NCI-H1694 (cell line): ENCODE measurements around the gene LAMP1.
A peak's percentile ranks its signal among the peaks of the same experiment; 100 is the strongest.
"Not testable (repeated sequence)": the region's sequence is repeated elsewhere in the genome, so short reads cannot be mapped to it uniquely, and the experiment has no call there.

Source experiments
- DNase-seq: peaks from one replicate; lab custom pipeline; 2025; lab: John Stamatoyannopoulos, UW

The LAMP1 gene, protein sequence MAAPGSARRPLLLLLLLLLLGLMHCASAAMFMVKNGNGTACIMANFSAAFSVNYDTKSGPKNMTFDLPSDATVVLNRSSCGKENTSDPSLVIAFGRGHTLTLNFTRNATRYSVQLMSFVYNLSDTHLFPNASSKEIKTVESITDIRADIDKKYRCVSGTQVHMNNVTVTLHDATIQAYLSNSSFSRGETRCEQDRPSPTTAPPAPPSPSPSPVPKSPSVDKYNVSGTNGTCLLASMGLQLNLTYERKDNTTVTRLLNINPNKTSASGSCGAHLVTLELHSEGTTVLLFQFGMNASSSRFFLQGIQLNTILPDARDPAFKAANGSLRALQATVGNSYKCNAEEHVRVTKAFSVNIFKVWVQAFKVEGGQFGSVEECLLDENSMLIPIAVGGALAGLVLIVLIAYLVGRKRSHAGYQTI

DNA sequence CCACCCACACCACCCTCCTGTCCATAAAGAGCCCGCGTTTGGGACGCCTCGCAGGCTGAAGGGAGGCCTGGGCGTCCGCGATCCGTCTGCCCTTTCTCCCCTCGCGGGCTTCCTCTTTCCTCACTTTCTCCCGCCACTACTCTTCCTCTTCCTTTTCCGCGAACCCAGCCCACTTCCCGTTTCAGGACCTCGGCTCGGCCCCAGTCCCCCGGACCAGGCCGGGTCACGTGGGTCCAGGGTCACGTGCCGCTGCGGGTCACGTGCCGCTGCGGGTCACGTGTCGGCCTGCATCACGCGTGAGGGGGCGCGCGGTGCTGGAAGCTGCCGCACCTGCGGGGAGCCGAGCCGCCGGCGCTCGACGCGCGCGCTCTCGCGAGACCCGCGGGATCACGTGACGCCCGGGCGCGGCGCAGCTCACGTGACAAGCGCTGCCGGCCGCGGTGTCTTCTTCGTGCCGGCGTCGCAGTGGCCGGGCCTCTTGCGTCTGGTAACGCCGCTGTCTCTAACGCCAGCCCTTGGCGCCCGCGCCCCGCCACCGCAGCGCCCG is at the start of gene LAMP1:
LAMP1 (plus strand) TSS at position 417 of the 547 bp plus-strand sequence. CDS start 196 bp downstream, outside the sequence.
- DNase-seq = peak; percentile 89

DNA sequence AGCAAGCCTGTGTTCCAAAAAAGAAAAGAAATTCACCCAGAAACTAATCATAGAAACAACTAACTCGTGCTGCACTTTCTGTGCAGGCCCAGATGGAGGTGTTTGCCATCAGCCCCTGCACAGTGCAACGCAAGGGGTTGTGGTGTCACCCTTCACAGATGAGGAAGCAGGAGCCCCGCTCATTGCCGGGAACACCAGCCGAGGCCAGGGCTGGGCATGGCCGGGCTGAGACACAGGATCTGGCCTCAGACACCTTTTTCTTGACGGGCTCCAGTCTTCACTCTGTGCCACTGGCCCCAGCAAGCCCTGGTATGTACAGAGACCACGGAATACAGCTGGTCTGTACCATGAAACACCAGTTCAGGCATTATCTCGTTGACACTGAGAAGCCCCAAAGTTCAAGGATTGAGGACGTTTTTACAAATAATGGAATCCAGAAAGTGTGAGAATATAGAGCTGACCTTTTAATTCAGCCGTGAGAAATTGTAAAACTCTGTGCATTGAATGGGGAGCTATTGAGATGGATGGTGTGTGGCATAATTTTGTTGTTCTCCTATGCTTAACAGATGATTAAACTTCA is 44.4 kb upstream of the LAMP1 start:
- no peak for DNase-seq

DNA sequence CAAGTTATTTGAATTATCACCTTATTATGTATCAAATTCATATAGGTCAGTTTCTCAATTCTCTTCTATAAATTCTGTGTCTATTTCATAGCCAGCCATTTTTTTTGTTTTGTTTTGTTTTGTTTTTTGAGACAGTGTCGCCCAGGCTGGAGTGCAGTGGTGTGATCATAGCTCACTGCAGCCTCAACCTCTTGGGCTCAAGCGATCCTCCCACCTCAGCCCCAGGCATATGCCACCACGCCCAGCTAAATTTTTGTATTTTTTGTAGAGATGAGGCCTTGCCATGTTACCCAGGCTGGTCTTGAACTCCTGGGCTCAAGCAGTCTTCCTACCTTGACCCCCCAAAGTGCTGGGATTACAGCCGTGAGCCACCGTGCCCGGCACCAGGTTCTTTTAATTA is 39.1 kb upstream of the LAMP1 start:
- DNase-seq = not testable (repeated sequence)

DNA sequence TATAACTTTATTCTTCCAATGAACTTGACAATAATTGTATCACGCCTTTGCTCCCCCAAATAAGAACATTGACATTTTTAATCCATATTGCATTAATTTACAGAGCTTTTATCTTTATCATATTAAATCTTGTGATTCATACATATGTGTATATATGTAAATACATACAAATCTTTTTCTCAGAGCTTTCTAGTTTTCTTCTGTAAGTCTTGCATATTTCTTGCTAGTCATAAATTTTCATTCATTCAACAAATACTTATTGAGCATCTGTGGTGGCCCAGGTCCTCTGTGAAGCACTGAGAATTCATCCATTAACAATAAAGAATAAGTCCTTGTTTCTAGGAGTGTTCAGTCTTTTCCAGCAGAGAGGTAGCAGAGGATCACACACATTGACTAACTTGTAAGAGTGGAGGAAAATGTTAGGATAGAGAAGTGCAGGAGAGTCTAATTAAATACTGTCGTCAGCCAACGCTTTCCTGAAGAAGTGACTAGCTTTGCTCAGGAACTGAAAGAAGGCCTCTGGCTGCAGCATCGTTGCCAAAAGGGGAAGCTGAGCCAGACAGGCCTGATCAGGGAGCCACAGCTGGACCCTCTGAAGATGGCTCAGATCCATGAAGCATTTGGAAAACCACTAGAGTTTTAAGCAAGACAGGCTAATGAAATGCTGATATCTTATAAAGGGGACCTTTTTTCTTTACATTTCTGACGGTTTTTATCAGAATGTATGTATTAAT is 38.6 kb upstream of the LAMP1 start:
- DNase-seq = no peak

DNA sequence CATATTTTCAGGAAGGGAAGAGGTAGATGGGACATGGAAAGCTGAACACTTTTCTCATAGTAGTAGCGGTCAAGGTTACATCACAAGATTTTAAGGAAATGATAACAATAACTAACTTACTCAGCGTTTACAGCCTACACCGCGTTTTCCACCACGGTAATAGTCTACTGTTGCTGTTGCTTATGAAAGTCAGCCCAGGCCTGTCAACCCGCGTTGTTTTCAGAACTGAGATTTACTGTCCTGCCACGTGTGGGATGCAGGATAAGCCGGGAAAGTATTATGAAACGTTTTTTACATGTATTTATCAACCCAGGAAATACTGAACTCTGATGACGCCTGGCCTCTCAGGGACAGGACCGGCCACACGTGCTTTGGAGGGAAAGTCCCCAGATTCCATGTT is 36.0 kb upstream of the LAMP1 start:
- no peak for DNase-seq

DNA sequence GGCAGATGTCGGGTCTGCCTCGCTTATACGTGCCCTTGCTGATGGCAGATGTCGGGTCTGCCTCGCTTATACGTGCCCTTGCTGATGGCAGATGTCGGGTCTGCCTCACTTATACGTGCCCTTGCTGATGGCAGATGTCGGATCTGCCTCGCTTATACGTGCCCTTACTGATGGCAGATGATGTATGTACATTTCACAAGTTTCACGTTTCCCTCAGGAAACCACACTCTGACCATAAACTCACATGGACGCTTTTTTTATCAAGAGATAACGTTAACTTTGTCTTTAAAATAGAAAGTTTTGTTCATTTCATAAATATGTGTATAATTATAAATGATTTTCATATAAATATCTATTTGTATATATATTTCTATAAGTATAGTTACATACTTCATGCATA is 34.0 kb upstream of the LAMP1 start:
- not testable (repeated sequence) for DNase-seq

DNA sequence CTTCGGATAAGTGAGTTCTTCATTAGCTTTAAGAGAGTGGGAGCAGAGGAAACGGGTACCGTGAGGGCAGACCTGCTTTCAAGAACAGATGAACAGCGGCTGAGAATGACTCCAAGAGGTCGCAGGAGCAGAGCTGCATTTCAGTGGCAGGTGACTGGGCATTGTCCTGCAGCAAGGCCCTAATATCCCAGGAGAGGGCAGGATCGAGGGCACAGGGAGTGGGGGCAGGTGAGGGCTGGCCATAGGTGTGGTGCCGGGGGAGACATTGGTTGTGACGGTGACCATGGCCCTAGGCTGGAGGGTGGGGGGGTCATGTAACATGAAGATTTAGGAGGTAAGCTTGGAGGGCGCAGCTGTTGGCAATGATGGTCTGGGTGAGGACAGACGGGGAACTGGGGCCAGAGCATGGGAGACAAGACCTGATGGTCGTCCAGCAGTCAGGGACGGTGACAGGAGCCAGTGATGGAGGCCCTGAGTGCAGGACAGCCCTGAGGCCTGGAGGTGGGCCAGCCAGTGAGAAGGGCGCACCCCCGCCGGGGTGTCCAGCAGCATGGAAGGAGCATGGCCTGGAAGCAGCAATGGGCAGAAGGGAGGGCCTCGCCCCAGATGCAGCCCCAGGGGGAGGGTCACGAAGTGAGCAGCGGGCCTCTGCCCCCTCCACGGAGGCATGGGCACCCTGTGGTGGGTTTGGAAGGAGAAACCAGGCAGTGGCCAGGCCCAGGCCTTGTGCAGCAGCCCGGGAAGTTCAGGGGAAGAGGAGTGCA is 29.2 kb upstream of the LAMP1 start:
- no peak for DNase-seq

DNA sequence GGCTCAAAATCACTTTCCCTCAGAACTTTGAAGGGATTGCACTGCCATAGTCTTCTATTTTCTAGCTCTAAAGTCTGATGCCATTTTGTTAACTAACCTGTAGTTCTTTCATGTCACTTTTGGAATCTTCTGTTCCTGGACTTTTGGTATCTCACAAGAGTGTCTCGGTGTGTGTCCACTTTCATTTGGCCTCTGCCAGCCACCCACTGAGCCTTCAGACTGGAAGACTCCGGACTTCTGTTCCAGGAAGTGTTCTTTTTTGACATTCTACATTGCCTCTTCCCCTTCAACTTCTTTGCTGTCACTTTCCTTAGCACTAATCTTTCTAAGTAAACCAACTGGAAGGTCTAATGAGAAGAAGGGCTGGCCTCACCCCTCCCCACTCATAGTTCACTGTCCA is 25.0 kb upstream of the LAMP1 start:
- no peak for DNase-seq

DNA sequence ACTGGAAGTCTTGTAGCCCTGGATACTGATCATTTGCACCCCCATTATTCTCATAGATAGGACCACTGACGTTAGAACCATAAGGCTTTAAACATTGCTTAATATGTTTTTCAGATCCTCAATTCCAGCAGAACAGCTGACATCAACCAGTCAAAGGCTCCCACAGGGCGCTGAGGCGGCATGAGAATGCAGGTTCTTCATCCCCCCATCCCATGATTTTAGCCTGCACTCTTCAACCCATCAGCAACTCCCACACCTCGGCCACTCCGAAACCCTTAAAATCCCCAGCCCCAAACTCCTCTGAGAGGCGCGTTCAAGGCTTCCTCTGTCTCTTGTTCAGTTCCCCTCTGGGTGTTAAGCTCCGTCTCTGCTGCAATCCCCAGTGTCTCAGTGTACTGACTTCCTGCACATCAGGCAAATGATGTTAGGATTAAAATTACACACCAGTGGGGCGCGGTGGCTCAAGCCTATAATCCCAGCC is 24.3 kb upstream of the LAMP1 start:
- DNase-seq = no peak

DNA sequence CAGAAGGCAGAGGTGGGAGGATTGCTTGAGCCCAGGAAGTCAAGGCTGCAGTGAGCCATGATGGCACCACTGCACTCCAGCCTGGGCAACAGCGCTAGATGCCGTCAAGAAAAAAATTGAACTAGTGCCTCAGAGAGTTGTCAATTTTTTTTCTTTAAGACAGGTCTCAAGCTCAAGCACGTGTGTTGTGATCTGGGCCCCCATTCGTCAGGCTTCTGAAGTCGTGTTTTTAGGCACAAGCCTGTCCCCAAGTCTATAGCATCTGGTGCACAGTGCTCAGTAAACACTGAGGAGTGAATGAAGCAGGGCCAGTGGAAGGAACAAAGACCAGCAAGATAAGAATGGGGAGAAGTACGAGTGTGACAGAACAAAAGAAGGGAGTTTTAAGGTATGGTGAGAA is 23.7 kb upstream of the LAMP1 start:
- DNase-seq = no peak

DNA sequence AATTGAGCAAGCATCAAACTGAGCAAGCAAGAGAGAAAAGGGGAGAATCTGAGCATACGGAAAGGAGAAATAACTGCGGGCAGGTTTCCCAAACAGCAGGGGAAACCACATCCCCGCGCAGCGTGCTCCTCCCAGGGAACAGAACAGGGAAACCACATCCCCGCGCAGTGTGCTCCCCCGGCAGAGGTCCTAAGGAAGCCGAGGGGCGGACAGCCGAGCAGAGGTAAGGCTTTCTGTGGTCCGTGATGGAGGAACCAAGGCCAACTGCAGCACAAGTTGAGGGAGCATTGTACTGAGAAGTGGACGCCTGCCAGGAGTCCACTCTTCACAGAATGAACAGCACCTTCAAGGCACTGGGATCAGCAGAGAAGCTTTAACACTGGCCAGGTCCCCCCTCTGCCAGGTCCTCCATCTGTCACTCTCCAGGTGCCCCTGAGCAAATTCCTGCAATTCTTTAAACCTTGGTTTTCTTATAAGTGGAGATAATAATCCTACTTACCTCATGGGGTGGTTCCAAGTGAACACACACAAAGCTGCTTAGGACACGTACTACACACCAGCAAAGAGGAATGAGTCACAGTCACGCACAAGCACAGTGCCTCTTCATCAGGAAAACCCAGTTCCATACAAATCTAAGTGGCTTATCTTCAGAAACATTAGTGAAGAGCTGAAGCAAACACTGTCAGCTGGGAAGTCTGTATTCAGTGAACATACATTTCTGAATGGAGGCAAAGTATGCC is 23.0 kb upstream of the LAMP1 start:
- no peak for DNase-seq

DNA sequence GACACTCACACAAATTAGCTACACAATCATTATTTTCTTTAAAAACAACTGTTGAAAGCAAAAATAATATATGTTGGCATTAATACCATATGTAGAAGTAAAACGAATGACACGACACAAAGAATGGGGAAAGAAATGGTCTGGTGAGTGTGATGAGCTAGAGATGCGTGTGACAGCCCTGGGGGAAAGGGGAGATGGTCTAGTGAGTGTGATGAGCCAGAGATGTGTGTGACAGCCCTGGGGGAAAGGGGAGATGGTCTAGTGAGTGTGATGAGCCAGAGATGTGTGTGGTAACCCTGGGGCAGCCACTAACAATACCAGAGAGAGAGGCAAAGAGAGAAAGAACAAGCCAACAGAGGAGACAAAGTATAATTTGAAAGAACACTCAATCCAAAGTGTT is 22.3 kb upstream of the LAMP1 start:
- no peak for DNase-seq

DNA sequence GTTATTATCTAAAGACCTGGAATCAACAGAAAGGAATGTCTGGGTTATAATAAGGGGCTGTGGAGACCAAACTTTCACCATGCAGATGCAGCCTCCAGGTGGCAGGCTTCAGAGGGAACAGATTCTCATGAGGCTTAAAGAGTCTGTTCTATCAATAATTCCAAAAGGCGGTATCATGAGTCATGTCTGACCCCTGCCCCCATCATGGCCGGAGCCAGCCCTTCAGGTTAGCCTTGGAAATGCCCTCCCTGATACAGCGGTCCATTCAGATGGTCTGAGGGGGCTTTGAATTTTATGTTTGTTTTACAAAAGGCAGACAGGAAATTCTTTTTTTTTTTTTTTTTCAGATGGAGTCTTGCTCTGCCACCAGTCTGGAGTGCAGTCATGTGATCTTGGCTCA is 21.7 kb upstream of the LAMP1 start:
- DNase-seq = peak; percentile 52

DNA sequence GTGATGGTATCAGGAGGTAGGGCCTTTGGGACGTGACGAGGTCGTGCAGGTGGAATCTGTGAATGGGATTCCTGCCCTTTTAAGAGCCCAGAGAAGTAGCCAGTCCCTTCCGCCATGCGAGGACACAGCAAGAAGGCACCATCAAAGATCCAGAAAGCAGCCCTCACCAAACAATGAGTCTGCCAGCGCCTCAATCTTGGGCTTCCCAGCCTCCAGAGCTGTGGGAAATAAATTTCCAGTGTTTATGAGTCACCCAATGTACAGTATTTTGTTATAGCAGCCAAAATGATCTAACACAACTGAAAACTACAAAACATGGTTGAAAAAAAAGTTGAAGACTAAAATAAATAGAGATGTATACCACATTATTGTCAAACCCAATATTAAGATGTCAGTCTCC is 16.9 kb upstream of the LAMP1 start:
- DNase-seq = no peak

DNA sequence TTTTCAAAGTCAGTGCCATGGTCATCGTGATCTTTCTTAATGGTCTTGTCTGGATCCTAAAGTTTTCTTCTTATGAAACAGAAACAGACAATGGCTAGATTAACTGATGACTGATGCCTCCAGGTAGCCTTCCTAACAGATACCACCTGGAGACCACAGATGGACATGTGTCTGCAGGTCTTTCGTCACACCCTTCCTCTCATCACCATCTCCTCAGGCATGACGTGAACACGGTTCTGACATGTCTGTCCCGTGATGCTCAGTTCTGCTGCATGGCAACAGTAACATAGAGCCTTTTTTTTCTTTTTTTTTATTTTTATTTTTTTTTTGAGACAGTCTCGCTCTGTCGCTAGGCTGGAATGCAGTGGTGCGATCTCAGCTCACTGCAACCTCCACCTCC is 13.1 kb upstream of the LAMP1 start:
- no peak for DNase-seq

DNA sequence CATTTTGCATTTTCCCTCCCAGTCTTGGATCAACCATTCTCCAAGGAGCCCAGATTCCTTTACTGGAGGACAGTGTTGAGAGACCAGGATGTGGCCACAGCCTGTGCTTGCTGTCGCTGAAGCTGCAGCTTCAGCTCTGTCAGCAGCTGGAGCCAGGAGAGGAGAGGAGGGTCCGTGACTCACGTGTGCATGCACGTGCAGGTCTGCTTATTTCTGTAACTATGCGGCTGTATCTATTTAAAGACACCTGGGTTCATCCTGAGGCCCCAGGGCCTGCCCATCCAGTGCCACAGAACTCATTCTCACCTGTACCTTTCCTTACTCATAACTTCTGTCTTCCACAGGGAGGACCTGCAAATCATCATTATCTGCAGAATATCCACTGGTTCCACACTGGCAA is 8.2 kb upstream of the LAMP1 start:
- no peak for DNase-seq

DNA sequence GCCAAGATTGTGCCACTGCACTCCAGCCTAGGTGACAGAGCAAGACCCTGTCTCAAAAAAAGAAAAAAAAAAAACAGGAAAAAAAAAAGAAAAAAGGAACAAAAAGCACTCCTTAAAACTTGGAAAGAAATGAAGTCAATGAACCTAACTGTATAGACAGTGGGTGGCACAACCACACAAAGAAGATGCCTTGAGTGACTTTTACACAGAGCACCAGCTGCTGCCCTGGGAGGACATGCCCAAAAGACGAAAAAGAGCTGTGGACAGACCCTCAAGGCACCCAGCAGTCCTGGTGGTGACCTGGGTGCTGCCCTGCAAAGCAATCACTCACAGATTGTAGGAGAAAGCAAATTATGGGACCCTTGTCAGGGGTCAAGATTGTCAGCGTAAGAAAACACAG is 5.9 kb upstream of the LAMP1 start:
- no peak for DNase-seq

DNA sequence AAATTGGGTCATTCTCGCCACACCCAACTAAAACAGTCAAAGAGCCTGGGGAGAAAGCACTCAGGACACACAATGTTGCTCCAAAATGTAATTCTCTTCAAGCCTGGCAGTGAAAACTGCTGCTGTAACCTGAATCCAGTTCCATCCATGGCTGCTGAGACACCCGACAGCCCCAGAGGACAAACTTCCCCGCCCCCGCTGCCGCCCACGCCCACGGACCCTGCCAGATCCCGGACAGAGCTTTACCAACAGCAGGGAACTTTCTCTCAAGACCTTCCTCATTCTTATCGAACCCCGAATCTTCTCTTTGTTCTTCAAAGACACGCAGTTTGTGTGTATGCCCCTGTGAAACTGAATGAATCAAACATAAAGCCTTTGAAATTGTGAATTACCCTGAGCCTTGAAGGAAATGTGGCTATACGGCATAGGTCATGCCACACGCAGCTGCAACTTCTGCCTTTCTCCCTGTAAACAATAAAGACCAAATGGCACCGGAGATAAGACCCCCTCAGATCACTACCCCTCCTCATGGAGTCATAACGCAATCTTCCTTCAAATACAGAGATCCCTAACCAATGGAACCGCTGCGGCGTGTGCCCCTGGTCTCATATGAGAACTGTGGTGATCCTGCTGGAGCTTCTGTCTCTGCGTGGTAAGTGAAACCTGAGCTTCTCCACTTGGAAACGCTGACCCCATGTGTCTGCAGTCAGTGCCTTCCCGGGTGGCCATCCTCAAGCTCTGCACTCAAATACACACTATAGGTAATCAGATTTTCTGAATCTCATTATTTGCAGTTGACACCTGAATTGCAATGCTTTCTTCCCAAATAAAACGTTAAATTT is 4.8 kb upstream of the LAMP1 start:
- DNase-seq = no peak

DNA sequence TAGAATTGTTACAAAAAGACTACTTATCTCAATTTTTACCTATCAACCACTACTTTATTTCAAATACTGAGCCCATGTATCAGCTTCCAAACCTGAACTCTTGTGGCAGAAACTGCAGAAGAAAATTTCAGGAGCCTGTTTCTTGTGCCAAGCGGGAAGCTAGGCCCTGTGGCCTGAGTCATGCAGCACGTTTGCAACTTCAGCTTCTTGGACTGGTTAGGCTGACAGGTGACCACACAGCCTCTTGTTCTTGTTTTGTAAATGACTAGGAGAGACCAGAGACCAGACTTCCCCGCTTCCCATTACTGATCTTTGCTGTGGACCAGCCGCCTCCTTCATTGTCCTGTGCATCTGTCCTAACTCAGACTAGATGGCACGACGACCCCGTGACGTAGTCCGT is 3.4 kb upstream of the LAMP1 start:
- no peak for DNase-seq

DNA sequence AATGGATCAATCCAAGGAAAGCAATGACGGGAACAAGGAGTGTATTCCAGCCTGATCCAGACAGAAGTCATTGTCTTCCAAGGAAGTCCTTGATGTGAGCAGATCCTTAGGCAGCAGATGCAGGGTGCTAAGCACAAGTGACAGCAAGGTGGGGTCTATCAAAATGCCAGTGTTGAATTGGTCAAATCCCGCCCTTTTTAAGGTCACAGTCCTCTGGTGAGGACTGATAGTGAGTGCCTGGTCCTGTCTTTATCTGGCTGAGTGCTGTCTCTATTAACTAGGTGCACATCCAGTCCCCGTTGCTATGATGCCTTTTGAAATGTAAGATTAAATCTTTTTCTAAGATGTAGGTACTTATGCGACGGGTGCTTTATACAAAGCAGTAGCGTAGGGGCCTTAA is 1.3 kb upstream of the LAMP1 start:
- DNase-seq = no peak
